Fibroblast of lung (primary cell): ENCODE results near the gene EPG5. TPM values are rescaled to one million over a fixed set of nuclear protein-coding genes. Genes with fewer than 3 reads are reported as not detected.

Source experiments
- DNase-seq, 2 donors: peaks; one replicate each; pipeline versions ENCODE4 v3.0.0 to v3.0.0-alpha.2; 2010; ENCODE audit warnings: low read depth in 2 of 2
- H2AFZ ChIP-seq: 2 replicates; pipeline ENCODE4 v1.5.1; 2012; ENCODE audit warnings: low read length, control low read depth, inconsistent platforms
- H3K27ac ChIP-seq: 2 replicates; pipeline ENCODE4 v1.5.1; 2011; ENCODE audit warnings: low read length, control low read depth; ENCODE audit not compliant: insufficient read depth
- H3K27me3 ChIP-seq: 2 replicates; pipeline ENCODE4 v1.5.1; 2011; ENCODE audit warnings: mild to moderate bottlenecking, low read length; ENCODE audit not compliant: control insufficient read depth, insufficient read depth
- H3K36me3 ChIP-seq: 2 replicates; pipeline ENCODE4 v1.5.1; 2011; ENCODE audit warnings: low read length; ENCODE audit not compliant: control insufficient read depth, insufficient read depth
- H3K4me1 ChIP-seq: 2 replicates; pipeline ENCODE4 v1.5.1; 2011; ENCODE audit warnings: low read length; ENCODE audit not compliant: control insufficient read depth, insufficient read depth; ENCODE audit errors: extremely low read depth
- H3K4me2 ChIP-seq: 2 replicates; pipeline ENCODE4 v1.5.1; 2011; ENCODE audit warnings: low read length, control low read depth; ENCODE audit not compliant: insufficient read depth; ENCODE audit errors: extremely low read depth
- H3K4me3 ChIP-seq, 4 experiments: fragments of 200-600 bp in 1 of 4; sonication (generic) in 1 of 4; replicated peaks in 1 of 4; 2 replicates each; pipeline ENCODE4 v1.5.1; 2011 to 2016; ENCODE audit warnings: low read length in 4 of 4, low read depth in 3 of 4, mild to moderate bottlenecking in 3 of 4, control low read depth in 2 of 4, inconsistent platforms in 1 of 4, mixed read lengths in 1 of 4; ENCODE audit not compliant: insufficient read depth in 1 of 4; ENCODE audit errors: control extremely low read depth in 1 of 4
- H3K79me2 ChIP-seq: 2 replicates; pipeline ENCODE4 v1.5.1; 2012; ENCODE audit warnings: mild to moderate bottlenecking, low read length, inconsistent platforms; ENCODE audit not compliant: control insufficient read depth, insufficient read depth
- H3K9ac ChIP-seq: 2 replicates; pipeline ENCODE4 v1.5.1; 2011; ENCODE audit warnings: mild to moderate bottlenecking, low read length, control low read depth; ENCODE audit not compliant: insufficient read depth
- H3K9me3 ChIP-seq: 2 replicates; pipeline ENCODE4 v1.5.1; 2012; ENCODE audit warnings: low read depth, low read length; ENCODE audit not compliant: control insufficient read depth, insufficient read depth
- H4K20me1 ChIP-seq: 2 replicates; pipeline ENCODE4 v1.5.1; 2011; ENCODE audit warnings: low read length; ENCODE audit not compliant: control insufficient read depth, insufficient read depth; ENCODE audit errors: extremely low read depth
- EZH2 ChIP-seq: IDR thresholded peaks from 2 replicates; pipeline ENCODE4 v1.5.1; 2012; ENCODE audit warnings: low read length, control low read depth, mild to moderate bottlenecking; ENCODE audit errors: missing control alignments
- polyA plus RNA-seq, 2 donors: library from polyadenylated mRNA; depleted of rRNA in 1 of 2; stranded (reverse) in 1 of 2; unstranded in 1 of 2; fragments of >200 nt; gene quantifications; 2 replicates each; pipeline ENCODE4 v1.2.1, GENCODE V29; 2011 to 2012; ENCODE audit warnings: missing spikeins in 1 of 2
- total RNA-seq: library from RNA; depleted of rRNA; stranded (reverse); fragments of >200 nt; gene quantifications from 2 replicates; pipeline ENCODE4 v1.2.1, GENCODE V29; 2014
- TF ChIP-seq, protein P1 (sequence below), 2 donors: IDR thresholded peaks in 1 of 2; conservative IDR thresholded peaks in 1 of 2; 1 replicate in 1 of 2; 2 replicates in 1 of 2; pipeline ENCODE4 v1.5.1; 2011 to 2012; ENCODE audit warnings: low read length in 2 of 2, control low read depth in 1 of 2, inconsistent platforms in 1 of 2, low read depth in 1 of 2, mild to moderate bottlenecking in 1 of 2

EPG5 gene
- total and polyA plus RNA-seq, 2 donors (not counting 1 experiment from before 2014, with no cell fraction given), result 60.0 to 87.4 TPM

DNA sequence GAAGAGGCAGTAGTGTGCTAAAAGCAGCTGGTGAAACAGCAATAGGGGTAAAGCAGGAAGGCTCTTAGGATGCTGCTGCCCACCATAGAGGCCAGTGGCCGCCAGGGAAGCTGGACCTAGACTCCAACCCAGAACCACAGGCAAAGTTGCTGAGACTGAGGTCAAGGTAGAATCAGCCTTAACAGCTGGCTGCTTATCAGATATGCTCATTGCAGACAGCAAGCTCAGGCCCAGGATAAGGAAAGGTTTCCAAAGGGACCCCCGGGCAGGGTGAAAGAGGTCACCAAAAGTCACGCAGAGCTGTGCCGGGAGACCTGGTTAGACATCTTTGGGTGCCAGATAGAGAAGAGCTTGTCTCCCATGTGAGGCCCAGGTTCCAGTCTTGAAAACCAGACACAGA, 42.9 kb upstream of the EPG5 start:
- Histone ChIP-seq H3K9ac (no peak overlapping the region), H3K4me1 (no peaks in the 10 kb centered on the region), H3K79me2 (no peaks in the 10 kb centered on the region), H3K9me3 (no peaks in the 10 kb centered on the region), H3K27me3 (no peaks in the 10 kb centered on the region), H3K27ac (no peak overlapping the region), H2AFZ (no peak overlapping the region), H3K4me2 (no peak overlapping the region), H3K4me3 (no peak overlapping the region), H4K20me1 (no peaks in the 10 kb centered on the region), H3K36me3 (no peaks in the 10 kb centered on the region)
- TF ChIP-seq EZH2, result no peak
- TF ChIP-seq, protein P1, sequence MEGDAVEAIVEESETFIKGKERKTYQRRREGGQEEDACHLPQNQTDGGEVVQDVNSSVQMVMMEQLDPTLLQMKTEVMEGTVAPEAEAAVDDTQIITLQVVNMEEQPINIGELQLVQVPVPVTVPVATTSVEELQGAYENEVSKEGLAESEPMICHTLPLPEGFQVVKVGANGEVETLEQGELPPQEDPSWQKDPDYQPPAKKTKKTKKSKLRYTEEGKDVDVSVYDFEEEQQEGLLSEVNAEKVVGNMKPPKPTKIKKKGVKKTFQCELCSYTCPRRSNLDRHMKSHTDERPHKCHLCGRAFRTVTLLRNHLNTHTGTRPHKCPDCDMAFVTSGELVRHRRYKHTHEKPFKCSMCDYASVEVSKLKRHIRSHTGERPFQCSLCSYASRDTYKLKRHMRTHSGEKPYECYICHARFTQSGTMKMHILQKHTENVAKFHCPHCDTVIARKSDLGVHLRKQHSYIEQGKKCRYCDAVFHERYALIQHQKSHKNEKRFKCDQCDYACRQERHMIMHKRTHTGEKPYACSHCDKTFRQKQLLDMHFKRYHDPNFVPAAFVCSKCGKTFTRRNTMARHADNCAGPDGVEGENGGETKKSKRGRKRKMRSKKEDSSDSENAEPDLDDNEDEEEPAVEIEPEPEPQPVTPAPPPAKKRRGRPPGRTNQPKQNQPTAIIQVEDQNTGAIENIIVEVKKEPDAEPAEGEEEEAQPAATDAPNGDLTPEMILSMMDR (conservative IDR thresholded peaks at IDR 0.05 in 1 of 2, IDR thresholded peaks at IDR 0.05 in 1 of 2; ENCODE audit: low read depth in 1 of 2, low read length in 2 of 2), result no peak
- no peak for DNase-seq

DNA sequence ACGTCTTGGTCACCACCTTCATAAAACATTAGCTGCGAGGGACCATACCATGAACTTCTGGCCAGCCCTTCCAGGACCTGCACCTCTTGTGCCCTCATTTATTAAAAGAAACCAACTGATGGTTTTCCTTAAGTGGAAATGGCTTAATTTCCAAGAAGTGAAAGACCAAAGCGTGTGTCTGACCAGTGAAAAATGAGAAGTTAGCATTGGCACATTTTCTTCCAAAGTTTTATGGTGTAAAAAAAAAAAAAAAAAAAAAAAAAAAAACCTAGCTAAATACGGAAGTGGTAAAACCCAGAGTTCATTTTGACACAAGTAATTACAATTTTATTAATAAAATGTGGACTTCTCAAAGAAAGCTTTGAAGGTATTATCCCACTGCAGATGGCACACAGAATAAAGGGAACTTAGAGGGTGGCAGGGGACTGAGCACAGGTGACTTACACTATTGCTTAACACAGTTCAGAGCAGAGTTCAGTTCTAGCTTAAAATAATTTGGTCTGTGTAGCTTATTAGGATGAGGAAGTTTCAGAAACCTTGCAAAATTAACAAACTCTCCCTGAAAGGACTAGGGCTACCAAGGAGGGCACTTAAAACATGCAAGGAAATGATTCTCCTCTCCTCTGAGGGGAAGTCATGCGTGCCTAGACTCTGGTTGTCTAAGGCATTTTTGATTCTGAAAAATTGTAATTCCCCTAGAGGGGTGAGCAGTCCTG, 42.2 kb upstream of the EPG5 start:
- no peak for TF ChIP-seq EZH2
- TF ChIP-seq, protein P1 (conservative IDR thresholded peaks at IDR 0.05 in 1 of 2, IDR thresholded peaks at IDR 0.05 in 1 of 2; ENCODE audit: low read depth in 1 of 2, low read length in 2 of 2), result no peak
- no peaks in the 10 kb centered on the region for H3K4me1 ChIP-seq
- no peak overlapping the region for H3K4me3 ChIP-seq
- no peaks in the 10 kb centered on the region for H4K20me1 ChIP-seq
- no peaks in the 10 kb centered on the region for H3K79me2 ChIP-seq
- H2AFZ ChIP-seq, result no peak overlapping the region
- H3K36me3 ChIP-seq, result no peaks in the 10 kb centered on the region
- no peak overlapping the region for H3K27ac ChIP-seq
- H3K27me3 ChIP-seq, result no peaks in the 10 kb centered on the region
- no peak for DNase-seq
- no peaks in the 10 kb centered on the region for H3K9me3 ChIP-seq
- no peak overlapping the region for H3K4me2 ChIP-seq
- H3K9ac ChIP-seq, result no peak overlapping the region

DNA sequence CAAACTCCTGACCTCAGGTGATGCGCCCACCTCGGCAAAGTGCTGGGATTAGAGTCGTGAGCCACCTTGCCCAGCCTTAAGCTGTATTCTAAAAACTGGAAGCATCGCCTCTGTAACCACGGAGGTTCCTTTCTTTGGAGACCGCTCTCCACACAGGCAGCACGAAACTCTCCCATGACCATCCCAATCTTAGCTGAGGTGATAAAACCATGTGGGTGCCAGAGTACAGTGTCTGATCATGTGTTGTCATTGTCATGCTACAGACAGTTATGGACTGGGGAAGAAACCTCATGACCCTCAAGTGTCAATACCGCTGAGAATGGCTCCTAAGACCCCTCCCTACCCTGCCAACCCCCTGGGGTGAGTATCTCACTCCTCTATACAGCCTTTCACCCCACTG, 41.4 kb upstream of the EPG5 start:
- Histone ChIP-seq H3K9me3 (no peaks in the 10 kb centered on the region), H3K4me2 (no peak overlapping the region), H4K20me1 (no peaks in the 10 kb centered on the region), H3K4me3 (no peak overlapping the region), H3K9ac (no peak overlapping the region), H3K36me3 (no peaks in the 10 kb centered on the region), H3K27me3 (no peaks in the 10 kb centered on the region), H3K27ac (no peak overlapping the region), H2AFZ (no peak overlapping the region), H3K79me2 (no peaks in the 10 kb centered on the region), H3K4me1 (no peaks in the 10 kb centered on the region)
- DNase-seq, result no peak
- TF ChIP-seq, protein P1 (conservative IDR thresholded peaks at IDR 0.05 in 1 of 2, IDR thresholded peaks at IDR 0.05 in 1 of 2; ENCODE audit: low read depth in 1 of 2, low read length in 2 of 2), result no peak
- TF ChIP-seq EZH2, result no peak
